Astrocyte (in vitro differentiated cells and primary cell): ENCODE results near the gene NAV2. TPM values are rescaled to one million over a fixed set of nuclear protein-coding genes. Genes with fewer than 3 reads are reported as not detected.

Experiments
- DNase-seq: peaks from one replicate; pipeline ENCODE4 v3.0.0-alpha.2; 2010; ENCODE audit warnings: low read depth
- FAIRE-seq: peaks from 2 replicates; lab custom pipeline; 2011; peaks lifted over from hg19 to GRCh38; lab: Jason Lieb, UNC
- H2AFZ ChIP-seq: 2 replicates; pipeline ENCODE4 v1.6.0; 2012; ENCODE audit warnings: low read depth, low read length, inconsistent platforms
- H3K27ac ChIP-seq: 2 replicates; pipeline ENCODE4 v1.5.1; 2011; ENCODE audit warnings: low read depth, low read length, inconsistent platforms
- H3K27me3 ChIP-seq: 2 replicates; pipeline ENCODE4 v1.6.0; 2011; ENCODE audit warnings: low read length, inconsistent platforms; ENCODE audit not compliant: insufficient read depth
- H3K36me3 ChIP-seq: 2 replicates; pipeline ENCODE4 v1.5.1; 2011; ENCODE audit warnings: low read length, inconsistent platforms; ENCODE audit not compliant: insufficient read depth
- H3K4me1 ChIP-seq: 2 replicates; pipeline ENCODE4 v1.5.1; 2011; ENCODE audit warnings: low read length, inconsistent platforms; ENCODE audit not compliant: insufficient read depth
- H3K4me2 ChIP-seq: 2 replicates; pipeline ENCODE4 v1.6.0; 2012; ENCODE audit warnings: low read length, inconsistent platforms
- H3K4me3 ChIP-seq: 2 replicates; pipeline ENCODE4 v1.5.1; 2011; ENCODE audit warnings: low read depth, mild to moderate bottlenecking, low read length, inconsistent platforms; ENCODE audit not compliant: insufficient read depth
- H3K79me2 ChIP-seq: 2 replicates; pipeline ENCODE4 v1.6.0; 2012; ENCODE audit warnings: mild to moderate bottlenecking, low read length, inconsistent platforms; ENCODE audit not compliant: insufficient read depth
- H3K9ac ChIP-seq: 2 replicates; pipeline ENCODE4 v1.6.0; 2012; ENCODE audit warnings: mild to moderate bottlenecking, low read length, inconsistent platforms
- H3K9me3 ChIP-seq: 2 replicates; pipeline ENCODE4 v1.5.1; 2012; ENCODE audit warnings: low read depth, mild to moderate bottlenecking, low read length, inconsistent platforms; ENCODE audit not compliant: insufficient read depth
- H4K20me1 ChIP-seq: 2 replicates; pipeline ENCODE4 v1.6.0; 2012; ENCODE audit warnings: low read length, inconsistent platforms; ENCODE audit not compliant: insufficient read depth
- H3K27ac Mint-ChIP-seq: one replicate; pipeline ENCODE4 v1.8.0; 2021; ENCODE audit warnings: mild to moderate bottlenecking, mixed read lengths; ENCODE audit not compliant: unreplicated experiment
- H3K27me3 Mint-ChIP-seq: one replicate; pipeline ENCODE4 v1.8.0; 2021; ENCODE audit warnings: low read depth, mixed read lengths; ENCODE audit not compliant: unreplicated experiment
- H3K36me3 Mint-ChIP-seq: one replicate; pipeline ENCODE4 v1.8.0; 2021; ENCODE audit warnings: low read depth, mixed read lengths; ENCODE audit not compliant: unreplicated experiment
- H3K4me1 Mint-ChIP-seq: one replicate; pipeline ENCODE4 v1.8.0; 2021; ENCODE audit warnings: low read depth, mixed read lengths; ENCODE audit not compliant: unreplicated experiment
- H3K4me3 Mint-ChIP-seq: one replicate; pipeline ENCODE4 v1.8.0; 2021; ENCODE audit warnings: mild to moderate bottlenecking, moderate library complexity, mixed read lengths; ENCODE audit not compliant: unreplicated experiment
- H3K9me3 Mint-ChIP-seq: one replicate; pipeline ENCODE4 v1.8.0; 2021; ENCODE audit warnings: mild to moderate bottlenecking, mixed read lengths; ENCODE audit not compliant: unreplicated experiment
- EZH2 ChIP-seq: IDR thresholded peaks from 2 replicates; pipeline ENCODE4 v1.6.1; 2012; ENCODE audit warnings: mild to moderate bottlenecking, low read length, inconsistent platforms; ENCODE audit not compliant: insufficient read depth
- total RNA-seq: library from RNA; stranded (reverse); gene quantifications from 2 replicates; pipeline ENCODE4 v1.2.1, GENCODE V29; 2021
- TF ChIP-seq, protein P1 (sequence below): IDR thresholded peaks from 2 replicates; pipeline ENCODE4 v1.5.1; 2011; ENCODE audit warnings: low read depth, mild to moderate bottlenecking, inconsistent platforms, low read length, moderate library complexity; ENCODE audit not compliant: insufficient read depth

The NAV2 gene
- total RNA-seq, 1 donor from 2014 or later = 20.6 TPM

DNA sequence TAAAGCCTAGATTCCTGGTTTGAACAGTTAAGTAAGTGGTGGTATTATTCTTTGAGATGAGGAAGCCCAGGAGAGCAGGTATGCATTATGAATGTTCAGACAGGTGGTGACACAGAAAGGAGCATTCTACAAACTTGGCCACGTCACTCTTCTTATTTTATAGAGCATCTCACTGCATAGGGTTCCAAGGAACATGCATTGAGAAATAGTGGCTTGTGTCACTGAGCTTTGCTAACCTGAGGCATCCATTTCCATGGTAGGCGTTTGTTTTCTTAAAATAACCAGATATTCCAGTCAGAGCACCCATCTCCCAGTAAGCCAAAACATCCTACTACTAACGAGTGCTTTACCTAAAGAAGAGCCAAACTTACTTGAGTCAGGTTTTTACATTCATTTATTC is 169.7 kb downstream of the NAV2 start:
- Histone ChIP-seq H3K27me3 (no peaks in the 10 kb centered on the region), H3K27ac (no peak overlapping the region), H3K79me2 (no peaks in the 10 kb centered on the region), H3K4me3 (no peak overlapping the region), H3K9me3 (no peaks in the 10 kb centered on the region), H3K9ac (no peak overlapping the region), H4K20me1 (no peaks in the 10 kb centered on the region), H3K4me1 (no peaks in the 10 kb centered on the region), H2AFZ (no peak overlapping the region), H3K36me3 (peaks cover 9% of the 10 kb centered on the region), H3K4me2 (no peak overlapping the region)
- DNase-seq (no peak), FAIRE-seq (no peak)
- Mint-ChIP-seq H3K36me3 (peaks cover 5% of the 10 kb centered on the region), H3K4me1 (no peaks in the 10 kb centered on the region), H3K27ac (no peak overlapping the region), H3K27me3 (peaks cover 18% of the 10 kb centered on the region), H3K4me3 (no peak overlapping the region), H3K9me3 (peaks cover 2% of the 10 kb centered on the region)
- TF ChIP-seq, protein P1, sequence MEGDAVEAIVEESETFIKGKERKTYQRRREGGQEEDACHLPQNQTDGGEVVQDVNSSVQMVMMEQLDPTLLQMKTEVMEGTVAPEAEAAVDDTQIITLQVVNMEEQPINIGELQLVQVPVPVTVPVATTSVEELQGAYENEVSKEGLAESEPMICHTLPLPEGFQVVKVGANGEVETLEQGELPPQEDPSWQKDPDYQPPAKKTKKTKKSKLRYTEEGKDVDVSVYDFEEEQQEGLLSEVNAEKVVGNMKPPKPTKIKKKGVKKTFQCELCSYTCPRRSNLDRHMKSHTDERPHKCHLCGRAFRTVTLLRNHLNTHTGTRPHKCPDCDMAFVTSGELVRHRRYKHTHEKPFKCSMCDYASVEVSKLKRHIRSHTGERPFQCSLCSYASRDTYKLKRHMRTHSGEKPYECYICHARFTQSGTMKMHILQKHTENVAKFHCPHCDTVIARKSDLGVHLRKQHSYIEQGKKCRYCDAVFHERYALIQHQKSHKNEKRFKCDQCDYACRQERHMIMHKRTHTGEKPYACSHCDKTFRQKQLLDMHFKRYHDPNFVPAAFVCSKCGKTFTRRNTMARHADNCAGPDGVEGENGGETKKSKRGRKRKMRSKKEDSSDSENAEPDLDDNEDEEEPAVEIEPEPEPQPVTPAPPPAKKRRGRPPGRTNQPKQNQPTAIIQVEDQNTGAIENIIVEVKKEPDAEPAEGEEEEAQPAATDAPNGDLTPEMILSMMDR = no peak
- TF ChIP-seq EZH2 = no peak

DNA sequence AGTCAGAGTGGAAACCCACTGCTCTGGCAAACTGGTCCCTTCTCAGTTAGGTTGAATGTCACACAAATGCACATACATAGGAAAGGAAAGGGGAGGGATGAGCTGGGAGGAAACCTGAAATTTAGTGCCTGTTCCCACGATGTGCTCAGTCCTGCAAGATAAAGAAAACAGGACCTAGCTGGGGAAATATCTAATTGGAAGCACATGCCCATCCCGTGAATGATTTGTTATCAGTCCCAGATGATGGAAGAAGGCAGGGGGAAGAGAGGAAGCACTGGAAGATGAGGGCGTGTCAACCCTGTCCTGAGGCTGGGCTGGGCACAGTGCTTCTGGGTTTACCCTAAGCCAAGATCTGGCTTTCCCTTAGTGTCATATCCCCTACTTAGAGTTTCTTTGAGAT is 173.9 kb downstream of the NAV2 start:
- no peak overlapping the region for H3K4me2 ChIP-seq
- Mint-ChIP-seq H3K27ac (no peak overlapping the region), H3K4me3 (no peak overlapping the region), H3K27me3 (peaks cover 9% of the 10 kb centered on the region), H3K36me3 (peaks cover 2% of the 10 kb centered on the region), H3K9me3 (peaks cover 2% of the 10 kb centered on the region), H3K4me1 (peaks cover 29% of the 10 kb centered on the region)
- DNase-seq (no peak), FAIRE-seq (no peak)
- H3K4me3 ChIP-seq = no peak overlapping the region
- no peak overlapping the region for H2AFZ ChIP-seq
- H3K36me3 ChIP-seq = no peaks in the 10 kb centered on the region
- no peaks in the 10 kb centered on the region for H4K20me1 ChIP-seq
- TF ChIP-seq EZH2 = no peak
- TF ChIP-seq, protein P1 = no peak
- H3K27me3 ChIP-seq = no peaks in the 10 kb centered on the region
- no peak overlapping the region for H3K9ac ChIP-seq
- H3K27ac ChIP-seq = no peak overlapping the region
- H3K9me3 ChIP-seq = no peaks in the 10 kb centered on the region
- no peaks in the 10 kb centered on the region for H3K79me2 ChIP-seq
- peaks cover 26% of the 10 kb centered on the region for H3K4me1 ChIP-seq

- Histone ChIP-seq H3K9me3 (no peaks in the 10 kb centered on the region), H4K20me1 (no peaks in the 10 kb centered on the region), H3K79me2 (no peaks in the 10 kb centered on the region), H3K9ac (no peak overlapping the region), H3K4me2 (no peak overlapping the region), H3K27ac (no peak overlapping the region), H3K4me1 (peaks cover 35% of the 10 kb centered on the region), H2AFZ (no peak overlapping the region), H3K27me3 (no peaks in the 10 kb centered on the region), H3K36me3 (no peaks in the 10 kb centered on the region), H3K4me3 (no peak overlapping the region)
- H3K27ac Mint-ChIP-seq = no peak overlapping the region
- H3K36me3 Mint-ChIP-seq = no peaks in the 10 kb centered on the region
- no peaks in the 10 kb centered on the region for H3K27me3 Mint-ChIP-seq
- no peak overlapping the region for H3K4me3 Mint-ChIP-seq
- H3K9me3 Mint-ChIP-seq = no peaks in the 10 kb centered on the region
- H3K4me1 Mint-ChIP-seq = peaks cover 34% of the 10 kb centered on the region
- DNase-seq = no peak
- TF ChIP-seq, protein P1 = no peak
- FAIRE-seq = no peak
Observed at GRCh38 chr11:19887842-19888241, 175.2 kb downstream of the NAV2 start.
